ENCODE results near the gene MED13. TPM values are rescaled to one million over a fixed set of nuclear protein-coding genes. Genes with fewer than 3 reads are reported as not detected.

MED13 gene
- total RNA-seq, 1 experiment from 2014 or later = 77.6 TPM

GRCh38 chr17:62070900-62071299, 5.8 kb upstream of the MED13 start:
- Mint-ChIP-seq H3K4me3 (ENCODE audit: unreplicated experiment) (no peak overlapping the region), H3K27me3 (ENCODE audit: insufficient read depth, unreplicated experiment) (no peaks in the 10 kb centered on the region)
- POLR2A ChIA-PET = no interaction called here

GRCh38 chr17:62067165-62068145, 2.4 kb upstream of the MED13 start:
- TF ChIP-seq CTCF (IDR thresholded peaks at IDR 0.05; ENCODE audit: insufficient read depth in 1 of 2, low read depth in 1 of 2, low read length in 1 of 2, severe bottlenecking in 1 of 2, unreplicated experiment in 1 of 2) = no peak
- CTCF ChIA-PET = interaction anchor here (1.0 kb wide), 1 partner anchor 42 kb away, joined by 3 read pairs; no protein-coding TSS in a partner anchor
- peaks cover 30% of the 10 kb centered on the region for H3K36me3 Mint-ChIP-seq (ENCODE audit: insufficient read depth, unreplicated experiment)
- DNase-seq = no peak
- peaks cover 22% of the 10 kb centered on the region for H3K4me1 Mint-ChIP-seq (ENCODE audit: low read depth, unreplicated experiment)
- H3K9me3 Mint-ChIP-seq (ENCODE audit: unreplicated experiment) = no peaks in the 10 kb centered on the region
- no peak overlapping the region for H3K4me3 Mint-ChIP-seq (ENCODE audit: unreplicated experiment)
- POLR2A ChIA-PET = no interaction called here
- BruUV-seq (replicated peaks) = no TSS peak
- Histone ChIP-seq H3K4me1 (peaks cover 16% of the 10 kb centered on the region), H3K27me3 (replicated peaks; ENCODE audit: control insufficient read depth, insufficient read depth, low read length) (no peaks in the 10 kb centered on the region), H3K36me3 (ENCODE audit: control insufficient read depth, insufficient read depth, low read length) (no peaks in the 10 kb centered on the region), H3K9me3 (no peaks in the 10 kb centered on the region), H3K4me3 (ENCODE audit: low read depth, low read length) (no peak overlapping the region)
- intact Hi-C loops (cut with micrococcal nuclease; ENCODE audit: unreplicated experiment) = loop anchor here (10.0 kb wide), 1 partner anchor 143 kb away; the partner anchor contains the start of gene INTS2
- H3K27ac Mint-ChIP-seq (ENCODE audit: unreplicated experiment) = peak overlapping the region; percentile 12
- no peaks in the 10 kb centered on the region for H3K27me3 Mint-ChIP-seq (ENCODE audit: insufficient read depth, unreplicated experiment)

More at GRCh38 chr17:62070900-62071299, 5.8 kb upstream of the MED13 start:
- BruUV-seq (replicated peaks) = no TSS peak
- no peak for TF ChIP-seq CTCF (IDR thresholded peaks at IDR 0.05; ENCODE audit: insufficient read depth in 1 of 2, low read depth in 1 of 2, low read length in 1 of 2, severe bottlenecking in 1 of 2, unreplicated experiment in 1 of 2)
- DNase-seq = no peak
- CTCF ChIA-PET = no interaction called here
- intact Hi-C loops (cut with micrococcal nuclease; ENCODE audit: unreplicated experiment) = no loop called here
- Mint-ChIP-seq H3K9me3 (ENCODE audit: unreplicated experiment) (no peaks in the 10 kb centered on the region), H3K4me1 (ENCODE audit: low read depth, unreplicated experiment) (peaks cover 7% of the 10 kb centered on the region), H3K36me3 (ENCODE audit: insufficient read depth, unreplicated experiment) (peaks cover 3% of the 10 kb centered on the region), H3K27ac (ENCODE audit: unreplicated experiment) (no peak overlapping the region)
- Histone ChIP-seq H3K36me3 (ENCODE audit: control insufficient read depth, insufficient read depth, low read length) (no peaks in the 10 kb centered on the region), H3K4me1 (peaks cover 4% of the 10 kb centered on the region; the same call in 1 of the 2 replicates), H3K27me3 (replicated peaks; ENCODE audit: control insufficient read depth, insufficient read depth, low read length) (no peaks in the 10 kb centered on the region), H3K4me3 (ENCODE audit: low read depth, low read length) (no peak overlapping the region), H3K9me3 (no peaks in the 10 kb centered on the region)

GRCh38 chr17:62065611-62066468, 762 bp upstream of the MED13 start:
- ChIA-PET CTCF (interaction anchor here (0.6 to 1.6 kb wide), 20 partner anchors 9 to 242 kb away, joined by 3 to 64 read pairs (median 4); partner anchors contain the start of gene BRIP1), POLR2A (interaction anchor here (0.5 to 1.2 kb wide), 5 partner anchors 44 to 202 kb away, joined by 3 to 12 read pairs (median 4); partner anchors contain the start of gene BRIP1)
- intact Hi-C loops (cut with micrococcal nuclease; ENCODE audit: unreplicated experiment) = loop anchor here (1.0 to 10.0 kb wide), 3 partner anchors 43 to 430 kb away; partner anchors contain the start of gene INTS2
- peaks cover 44% of the 10 kb centered on the region for H3K36me3 Mint-ChIP-seq (ENCODE audit: insufficient read depth, unreplicated experiment)
- no peaks in the 10 kb centered on the region for H3K27me3 Mint-ChIP-seq (ENCODE audit: insufficient read depth, unreplicated experiment)
- TF ChIP-seq CTCF (IDR thresholded peaks at IDR 0.05; ENCODE audit: insufficient read depth in 1 of 2, low read depth in 1 of 2, low read length in 1 of 2, severe bottlenecking in 1 of 2, unreplicated experiment in 1 of 2) = peak; percentile 93
- H3K36me3 ChIP-seq (ENCODE audit: control insufficient read depth, insufficient read depth, low read length) = no peaks in the 10 kb centered on the region
- no peaks in the 10 kb centered on the region for H3K9me3 Mint-ChIP-seq (ENCODE audit: unreplicated experiment)
- no TSS peak for BruUV-seq (replicated peaks)
- H3K4me3 Mint-ChIP-seq (ENCODE audit: unreplicated experiment) = peak overlapping the region; percentile 91
- H3K9me3 ChIP-seq = no peaks in the 10 kb centered on the region
- H3K4me1 ChIP-seq = peaks cover 16% of the 10 kb centered on the region
- peak; percentile 99 for DNase-seq
- peaks cover 26% of the 10 kb centered on the region for H3K4me1 Mint-ChIP-seq (ENCODE audit: low read depth, unreplicated experiment)
- H3K27ac Mint-ChIP-seq (ENCODE audit: unreplicated experiment) = peak overlapping the region; percentile 98
- no peaks in the 10 kb centered on the region for H3K27me3 ChIP-seq (replicated peaks; ENCODE audit: control insufficient read depth, insufficient read depth, low read length)
- H3K4me3 ChIP-seq (ENCODE audit: low read depth, low read length) = peak overlapping the region; percentile 75

Data from Caco-2 (cell line).